ENCODE data around the gene KCNK17. TPM values are rescaled to one million over a fixed set of nuclear protein-coding genes. Genes with fewer than 3 reads are reported as not detected.

The KCNK17 gene
- total RNA-seq, 4 donors from 2014 or later = 0.67 to 2.1 (median 1.7) TPM; not detected in 1

DNA sequence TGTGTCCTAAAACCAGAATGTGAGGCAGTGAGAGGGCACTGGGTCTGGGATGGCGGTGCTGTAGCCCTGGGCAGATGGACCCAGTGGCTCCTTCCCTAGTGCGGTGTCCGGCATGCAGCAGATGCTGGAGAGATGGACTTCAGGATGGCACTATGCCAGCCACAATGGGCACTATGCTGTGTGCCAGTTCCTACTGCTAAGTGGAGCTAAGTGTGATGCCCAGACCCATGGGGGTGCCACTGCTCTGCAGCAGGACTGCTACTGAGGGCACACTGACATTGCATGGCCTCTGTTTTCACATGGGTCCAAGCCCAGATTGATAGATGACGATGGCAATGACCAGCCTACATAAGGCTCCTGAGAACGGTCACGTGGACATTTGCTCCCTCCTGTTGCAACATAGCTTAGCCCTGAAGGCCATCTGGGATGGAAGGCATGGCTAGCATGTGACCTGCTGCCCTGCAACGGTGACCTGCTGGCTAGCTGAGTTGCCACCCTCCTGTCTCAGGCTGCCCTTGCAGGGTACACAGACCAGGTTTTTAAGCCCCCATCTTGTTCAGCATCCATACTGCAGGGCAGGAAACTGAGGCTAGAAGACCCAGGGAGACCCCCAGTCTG, 39.6 kb upstream of the KCNK17 start:
- TF ChIP-seq, protein P1, sequence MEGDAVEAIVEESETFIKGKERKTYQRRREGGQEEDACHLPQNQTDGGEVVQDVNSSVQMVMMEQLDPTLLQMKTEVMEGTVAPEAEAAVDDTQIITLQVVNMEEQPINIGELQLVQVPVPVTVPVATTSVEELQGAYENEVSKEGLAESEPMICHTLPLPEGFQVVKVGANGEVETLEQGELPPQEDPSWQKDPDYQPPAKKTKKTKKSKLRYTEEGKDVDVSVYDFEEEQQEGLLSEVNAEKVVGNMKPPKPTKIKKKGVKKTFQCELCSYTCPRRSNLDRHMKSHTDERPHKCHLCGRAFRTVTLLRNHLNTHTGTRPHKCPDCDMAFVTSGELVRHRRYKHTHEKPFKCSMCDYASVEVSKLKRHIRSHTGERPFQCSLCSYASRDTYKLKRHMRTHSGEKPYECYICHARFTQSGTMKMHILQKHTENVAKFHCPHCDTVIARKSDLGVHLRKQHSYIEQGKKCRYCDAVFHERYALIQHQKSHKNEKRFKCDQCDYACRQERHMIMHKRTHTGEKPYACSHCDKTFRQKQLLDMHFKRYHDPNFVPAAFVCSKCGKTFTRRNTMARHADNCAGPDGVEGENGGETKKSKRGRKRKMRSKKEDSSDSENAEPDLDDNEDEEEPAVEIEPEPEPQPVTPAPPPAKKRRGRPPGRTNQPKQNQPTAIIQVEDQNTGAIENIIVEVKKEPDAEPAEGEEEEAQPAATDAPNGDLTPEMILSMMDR (IDR thresholded peaks at IDR 0.05) = no peak
- no peak for TF ChIP-seq POLR2A (IDR thresholded peaks at IDR 0.05)
- DNase-seq = no peak

DNA sequence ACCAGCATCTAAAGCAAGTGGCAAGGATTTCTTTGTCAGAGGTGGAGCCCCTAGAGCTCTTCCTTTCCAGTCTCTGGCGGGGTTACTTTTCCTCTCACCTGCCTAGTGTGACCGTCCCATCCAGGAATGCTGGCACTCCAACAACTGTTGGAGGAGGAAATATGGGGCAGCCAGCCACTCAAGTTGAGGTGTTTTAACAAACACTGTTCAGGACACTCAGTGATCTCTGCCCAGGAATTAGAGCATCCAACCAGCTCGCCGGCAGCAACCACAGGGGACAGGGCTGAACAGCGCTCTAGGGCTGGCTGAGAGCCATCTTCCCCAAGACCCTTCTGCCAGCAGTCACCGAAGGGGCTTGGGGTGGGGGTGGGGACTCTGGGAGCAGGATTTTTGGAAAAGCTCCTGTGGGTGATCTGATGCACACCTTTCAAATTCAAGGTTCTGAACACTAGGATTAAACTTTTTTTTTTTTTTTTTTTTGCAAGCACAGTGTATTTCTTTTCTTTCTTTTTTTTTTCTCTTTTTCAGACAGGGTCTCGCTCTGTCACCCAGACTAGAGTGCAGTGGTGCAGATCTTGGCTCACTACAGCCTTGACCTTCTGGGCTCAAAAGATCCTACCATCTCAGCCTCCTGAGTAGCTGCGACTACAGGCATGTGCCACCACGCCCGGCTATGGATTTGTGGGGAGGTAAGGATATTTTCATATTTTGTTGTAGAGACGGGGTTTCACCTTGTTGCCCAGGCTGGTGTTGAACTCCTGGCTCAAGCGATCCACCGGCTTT, 36.7 kb upstream of the KCNK17 start:
- no peak for DNase-seq
- Histone ChIP-seq H3K4me3 (no peak overlapping the region), H3K4me1 (no peaks in the 10 kb centered on the region), H3K9me3 (no peaks in the 10 kb centered on the region), H3K36me3 (no peaks in the 10 kb centered on the region), H3K27ac (no peak overlapping the region), H3K27me3 (no peaks in the 10 kb centered on the region)
- TF ChIP-seq, protein P1 (IDR thresholded peaks at IDR 0.05) = no peak
- TF ChIP-seq POLR2A (IDR thresholded peaks at IDR 0.05) = no peak

More for the DNA sequence above, 39.6 kb upstream of the KCNK17 start:
- Histone ChIP-seq H3K36me3 (no peaks in the 10 kb centered on the region), H3K27ac (no peak overlapping the region), H3K4me3 (no peak overlapping the region), H3K27me3 (no peaks in the 10 kb centered on the region), H3K9me3 (no peaks in the 10 kb centered on the region), H3K4me1 (no peaks in the 10 kb centered on the region)

DNA sequence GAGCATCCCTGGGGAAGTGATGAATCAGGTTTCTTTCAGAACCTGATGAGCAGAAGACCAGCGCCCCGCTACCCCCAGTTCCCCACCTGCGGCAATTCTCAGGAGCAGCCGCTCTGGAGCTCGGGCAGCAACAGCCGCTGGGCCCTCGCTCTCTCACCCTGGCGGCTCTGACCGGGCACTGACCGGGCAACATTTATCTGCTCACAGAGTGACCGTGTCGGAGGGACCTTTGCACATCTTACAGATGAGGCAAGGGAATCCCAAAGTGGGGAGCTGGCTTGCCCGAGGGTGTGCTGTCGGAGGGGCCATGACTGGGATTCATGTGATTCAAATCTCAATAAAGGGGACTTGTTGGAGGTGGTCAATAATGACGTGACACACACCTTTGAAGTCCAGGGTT, 34.5 kb upstream of the KCNK17 start:
- no peak for TF ChIP-seq POLR2A (IDR thresholded peaks at IDR 0.05)
- TF ChIP-seq, protein P1 (IDR thresholded peaks at IDR 0.05) = no peak
- no peak for DNase-seq
- no peak overlapping the region for H3K27ac ChIP-seq
- H3K36me3 ChIP-seq = no peaks in the 10 kb centered on the region
- H3K4me1 ChIP-seq = no peaks in the 10 kb centered on the region
- H3K4me3 ChIP-seq = no peak overlapping the region
- no peaks in the 10 kb centered on the region for H3K27me3 ChIP-seq
- H3K9me3 ChIP-seq = no peaks in the 10 kb centered on the region

DNA sequence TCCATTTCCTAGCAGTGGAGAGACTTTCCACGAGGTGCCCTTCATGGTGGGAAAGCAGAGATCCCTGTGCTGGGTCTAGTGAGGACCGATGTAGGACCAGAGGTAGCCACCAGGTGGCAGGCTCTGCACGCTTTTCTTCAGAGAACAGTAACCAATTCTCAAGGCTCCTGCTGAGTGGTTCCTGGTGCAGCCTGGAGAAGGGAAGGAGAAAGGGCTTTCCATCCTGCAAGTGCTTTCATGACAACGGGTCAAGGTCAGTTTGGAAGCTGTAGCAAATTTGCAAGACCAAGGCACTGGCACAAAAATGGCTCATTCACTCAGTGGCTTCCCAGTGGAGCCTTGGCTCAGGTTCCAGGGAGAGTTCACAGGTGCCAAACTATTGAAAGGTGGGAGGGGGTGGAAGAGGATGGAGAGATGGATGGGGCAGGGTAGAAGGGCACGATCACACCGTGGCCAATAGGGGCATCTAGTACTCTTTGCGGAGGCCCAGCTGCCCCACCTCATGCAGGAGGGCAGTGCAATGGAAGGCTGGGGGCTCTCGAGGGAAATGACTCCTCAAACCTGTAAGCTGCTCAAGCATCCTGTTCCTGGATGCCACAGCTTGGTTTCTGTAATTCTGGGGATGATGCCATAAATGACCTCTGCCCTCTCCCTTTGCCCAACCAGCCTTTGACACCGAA, 33.8 kb upstream of the KCNK17 start:
- H3K9me3 ChIP-seq = no peaks in the 10 kb centered on the region
- no peaks in the 10 kb centered on the region for H3K36me3 ChIP-seq
- peak; percentile 31 to 82 (median 78) for DNase-seq
- no peaks in the 10 kb centered on the region for H3K4me1 ChIP-seq
- H3K4me3 ChIP-seq = no peak overlapping the region
- TF ChIP-seq, protein P1 (IDR thresholded peaks at IDR 0.05) = peak; percentile 33 to 83 (median 76)
- TF ChIP-seq POLR2A (IDR thresholded peaks at IDR 0.05) = no peak
- no peaks in the 10 kb centered on the region for H3K27me3 ChIP-seq
- no peak overlapping the region for H3K27ac ChIP-seq

DNA sequence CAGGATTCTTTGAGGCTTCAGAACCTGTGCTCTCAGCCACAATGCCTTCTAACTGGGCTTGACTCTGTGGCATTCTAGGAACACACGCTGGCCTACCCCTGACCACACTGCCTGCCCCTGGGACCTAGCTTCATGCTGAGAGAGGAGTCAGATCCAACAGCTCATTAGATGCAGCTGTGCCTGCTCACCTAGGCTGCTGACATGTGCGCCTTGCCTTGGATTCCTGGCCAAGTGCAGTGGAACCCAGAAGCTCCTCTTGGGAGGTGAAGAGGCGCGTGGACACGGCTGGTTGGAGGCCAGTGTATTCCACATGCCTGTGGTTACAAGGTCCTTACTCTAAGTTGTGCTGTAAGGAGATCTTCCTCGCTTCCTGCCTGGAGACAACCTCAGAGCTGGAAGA, 33.0 kb upstream of the KCNK17 start:
- TF ChIP-seq POLR2A (IDR thresholded peaks at IDR 0.05) = no peak
- TF ChIP-seq, protein P1 (IDR thresholded peaks at IDR 0.05) = no peak
- no peak overlapping the region for H3K4me3 ChIP-seq
- no peak for DNase-seq
- H3K4me1 ChIP-seq = no peaks in the 10 kb centered on the region
- H3K27me3 ChIP-seq = no peaks in the 10 kb centered on the region
- no peak overlapping the region for H3K27ac ChIP-seq
- H3K36me3 ChIP-seq = no peaks in the 10 kb centered on the region
- H3K9me3 ChIP-seq = no peaks in the 10 kb centered on the region

Data from Peyer's patch (tissue), 4 donors.